Cerebellar cortex (tissue), 1 donor: ENCODE measurements around the gene RNF148.

ENCODE experiments used
- DNase-seq: peaks from one replicate; pipeline ENCODE4 v3.0.0-alpha.2; 2015; ENCODE audit warnings: low spot score

The RNF148 gene

GRCh38 chr7:122702872-122703510, at the start of gene RNF148:
RNF148 (minus strand) TSS chr7:122702922; CDS start chr7:122702750, 172 bp downstream.
- no peak for DNase-seq

GRCh38 chr7:122750389-122750788, 47.7 kb upstream of the RNF148 start:
- DNase-seq, result peak; percentile 60

GRCh38 chr7:122748195-122748594, 45.5 kb upstream of the RNF148 start:
- DNase-seq, result peak; percentile 86

GRCh38 chr7:122746948-122747347, 44.2 kb upstream of the RNF148 start:
- no peak for DNase-seq

GRCh38 chr7:122743211-122743610, 40.5 kb upstream of the RNF148 start:
- DNase-seq, result no peak

- no peak for DNase-seq
Observed at GRCh38 chr7:122738947-122739346, 36.2 kb upstream of the RNF148 start.

- DNase-seq, result peak; percentile 87
Observed at GRCh38 chr7:122736183-122736582, 33.5 kb upstream of the RNF148 start.

GRCh38 chr7:122727759-122728158, 25.0 kb upstream of the RNF148 start:
- DNase-seq, result no peak

- no peak for DNase-seq
Observed at GRCh38 chr7:122727354-122727753, 24.6 kb upstream of the RNF148 start.

GRCh38 chr7:122726881-122727280, 24.2 kb upstream of the RNF148 start:
- peak; percentile 68 for DNase-seq

GRCh38 chr7:122724366-122724765, 21.6 kb upstream of the RNF148 start:
- DNase-seq, result no peak

- peak; percentile 62 for DNase-seq
Observed at GRCh38 chr7:122719010-122719578, 16.4 kb upstream of the RNF148 start.

- DNase-seq, result no peak
Observed at GRCh38 chr7:122717356-122718089, 14.8 kb upstream of the RNF148 start.

GRCh38 chr7:122715183-122715582, 12.5 kb upstream of the RNF148 start:
- peak; percentile 62 for DNase-seq

- DNase-seq, result peak; percentile 76
Observed at GRCh38 chr7:122710916-122711315, 8.2 kb upstream of the RNF148 start.

GRCh38 chr7:122709930-122710646, 7.4 kb upstream of the RNF148 start:
- no peak for DNase-seq

- no peak for DNase-seq
Observed at GRCh38 chr7:122706836-122707235, 4.1 kb upstream of the RNF148 start.

- no peak for DNase-seq
Observed at GRCh38 chr7:122699017-122699416, 3.7 kb downstream of the RNF148 start, which contains the start of gene RNF133. RNF133 (minus strand) TSS chr7:122699117; CDS start chr7:122698918, 199 bp downstream.

GRCh38 chr7:122695816-122696215, 6.9 kb downstream of the RNF148 start:
- no peak for DNase-seq

GRCh38 chr7:122694697-122695096, 8.0 kb downstream of the RNF148 start:
- peak; percentile 69 for DNase-seq

GRCh38 chr7:122692769-122693309, 9.9 kb downstream of the RNF148 start:
- DNase-seq, result no peak

- peak; percentile 79 for DNase-seq
Observed at GRCh38 chr7:122691569-122692235, 11.0 kb downstream of the RNF148 start.
